GM19328 (cell line): Measurements from ENCODE around the gene HTT.
A peak's percentile ranks its signal among the peaks of the same experiment; 100 is the strongest.
"Not testable (repeated sequence)": the region's sequence is repeated elsewhere in the genome, so short reads cannot be mapped to it uniquely, and the experiment has no call there.

Source experiments
- ATAC-seq: cut with Tn5 transposase; IDR thresholded peaks from one replicate; pipeline ENCODE4 v1.9.1; 2021; ENCODE audit warnings: mild to moderate bottlenecking, moderate library complexity; ENCODE audit not compliant: unreplicated experiment

The HTT gene

DNA sequence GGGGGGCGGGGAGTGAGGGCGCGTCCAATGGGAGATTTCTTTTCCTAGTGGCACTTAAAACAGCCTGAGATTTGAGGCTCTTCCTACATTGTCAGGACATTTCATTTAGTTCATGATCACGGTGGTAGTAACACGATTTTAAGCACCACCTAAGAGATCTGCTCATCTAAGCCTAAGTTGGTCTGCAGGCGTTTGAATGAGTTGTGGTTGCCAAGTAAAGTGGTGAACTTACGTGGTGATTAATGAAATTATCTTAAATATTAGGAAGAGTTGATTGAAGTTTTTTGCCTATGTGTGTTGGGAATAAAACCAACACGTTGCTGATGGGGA is 1.1 kb downstream of the HTT start:
- no peak for ATAC-seq

- peak; percentile 27 for ATAC-seq
These were observed 3.3 kb downstream of the HTT start for GRCh38 chr4:3077796-3078195.

DNA sequence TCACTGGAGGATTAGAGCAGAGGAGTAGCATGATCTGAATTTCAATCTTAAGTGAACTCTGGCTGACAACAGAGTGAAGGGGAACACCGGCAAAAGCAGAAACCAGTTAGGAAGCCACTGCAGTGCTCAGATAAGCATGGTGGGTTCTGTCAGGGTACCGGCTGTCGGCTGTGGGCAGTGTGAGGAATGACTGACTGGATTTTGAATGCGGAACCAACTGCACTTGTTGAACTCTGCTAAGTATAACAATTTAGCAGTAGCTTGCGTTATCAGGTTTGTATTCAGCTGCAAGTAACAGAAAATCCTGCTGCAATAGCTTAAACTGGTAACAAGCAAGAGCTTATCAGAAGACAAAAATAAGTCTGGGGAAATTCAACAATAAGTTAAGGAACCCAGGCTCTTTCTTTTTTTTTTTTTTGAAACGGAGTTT is 5.2 kb downstream of the HTT start:
- no peak for ATAC-seq

GRCh38 chr4:3082925-3083515 is 8.5 kb downstream of the HTT start:
- no peak for ATAC-seq

DNA sequence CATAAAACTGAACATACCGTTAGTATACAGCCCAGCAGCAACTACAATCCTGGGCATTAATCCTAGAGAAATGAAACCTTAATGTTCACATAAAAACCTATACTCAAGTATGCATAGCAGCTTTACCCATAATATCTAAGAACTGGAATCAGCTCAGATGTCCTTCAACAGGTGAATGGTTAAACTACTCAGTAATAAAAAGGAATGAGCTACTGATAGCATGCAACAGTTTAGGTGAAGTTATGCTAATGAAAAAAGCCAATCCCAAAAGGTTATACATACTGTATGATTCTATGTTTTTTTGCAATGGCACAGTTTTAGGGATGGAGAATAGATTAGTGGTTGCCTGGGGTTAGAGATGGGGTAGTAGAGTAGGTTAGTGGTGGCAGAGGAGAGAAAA is 9.3 kb downstream of the HTT start:
- ATAC-seq, result no peak

- no peak for ATAC-seq
These were observed 11.6 kb downstream of the HTT start for GRCh38 chr4:3085948-3086670.

- ATAC-seq, result no peak
These were observed 12.8 kb downstream of the HTT start for GRCh38 chr4:3087115-3087797.

DNA sequence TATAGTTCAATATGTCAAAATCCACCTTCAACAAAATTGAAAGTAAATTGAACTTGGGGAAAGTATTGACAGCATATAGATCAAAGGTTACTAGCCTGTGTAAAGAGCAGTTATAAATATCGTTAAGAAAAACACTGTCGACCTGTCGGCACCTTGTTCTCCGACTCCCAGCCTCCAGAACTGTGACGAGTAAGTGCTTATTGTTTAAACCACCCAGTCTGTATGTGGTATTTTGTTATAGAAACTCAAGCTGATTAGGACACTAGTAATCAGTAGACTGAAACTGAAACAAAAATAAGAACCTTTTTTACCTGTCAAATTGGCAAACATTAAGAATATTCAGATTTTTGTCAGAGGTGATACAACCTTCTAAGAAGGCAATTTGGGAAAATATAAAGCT is 17.0 kb downstream of the HTT start:
- ATAC-seq, result no peak

DNA sequence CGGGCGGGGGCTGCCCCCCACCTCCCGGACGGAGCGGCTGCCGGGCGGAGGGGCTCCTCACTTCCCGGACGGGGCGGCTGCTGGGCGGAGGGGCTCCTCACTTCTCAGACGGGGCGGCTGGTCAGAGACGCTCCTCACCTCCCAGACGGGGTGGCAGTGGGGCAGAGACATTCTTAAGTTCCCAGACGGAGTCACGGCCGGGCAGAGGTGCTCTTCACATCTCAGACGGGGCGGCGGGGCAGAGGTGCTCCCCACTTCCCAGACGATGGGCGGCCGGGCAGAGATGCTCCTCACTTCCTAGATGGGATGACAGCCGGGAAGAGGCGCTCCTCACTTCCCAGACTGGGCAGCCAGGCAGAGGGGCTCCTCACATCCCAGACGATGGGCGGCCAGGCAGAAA is 20.2 kb downstream of the HTT start:
- ATAC-seq, result not testable (repeated sequence)

DNA sequence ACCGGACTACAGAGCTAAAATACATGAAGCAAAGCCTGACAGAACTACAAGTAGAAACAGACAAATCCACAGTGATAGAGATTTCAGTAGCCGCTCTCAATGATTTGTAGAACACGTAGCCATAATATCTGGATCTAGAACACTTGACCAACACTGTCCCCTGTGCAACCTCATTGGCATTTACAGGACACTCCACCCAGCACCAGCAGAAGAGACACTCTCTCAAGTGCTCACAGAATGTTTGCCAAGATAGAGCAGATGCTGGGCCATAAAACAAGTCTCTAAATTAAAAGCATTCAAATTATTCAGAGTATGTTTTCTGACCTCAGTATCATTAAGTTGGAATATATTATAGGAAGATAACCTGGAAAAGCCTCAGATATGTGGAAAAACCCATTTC is 21.7 kb downstream of the HTT start:
- no peak for ATAC-seq

GRCh38 chr4:3098346-3098745 is 23.9 kb downstream of the HTT start:
- no peak for ATAC-seq

- ATAC-seq, result peak; percentile 85
These were observed 32.1 kb downstream of the HTT start for GRCh38 chr4:3106339-3107186.

GRCh38 chr4:3107271-3107670 is 32.8 kb downstream of the HTT start:
- no peak for ATAC-seq

DNA sequence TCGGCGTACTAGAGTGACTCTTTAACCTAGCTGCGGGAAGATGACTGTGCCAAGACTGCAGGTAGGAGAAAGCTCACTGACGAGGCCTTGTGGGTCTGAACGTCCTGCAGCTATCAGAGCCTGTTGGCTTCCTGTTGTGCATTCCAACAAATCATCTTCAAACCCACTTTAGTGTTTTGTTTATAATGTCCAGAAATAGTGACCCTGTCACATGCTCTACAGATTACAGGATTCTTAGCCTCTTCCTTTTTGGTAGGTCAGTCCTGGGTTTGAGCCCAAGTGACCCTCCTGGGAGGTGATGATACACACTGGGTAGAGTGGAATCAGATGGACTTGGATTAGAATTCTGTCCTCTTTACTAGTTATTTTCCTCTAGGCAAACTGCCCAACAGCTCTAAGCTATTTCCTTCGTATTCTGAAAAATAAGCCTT is 33.2 kb downstream of the HTT start:
- ATAC-seq, result no peak

GRCh38 chr4:3108211-3108610 is 33.7 kb downstream of the HTT start:
- ATAC-seq, result no peak

- no peak for ATAC-seq
These were observed 37.0 kb downstream of the HTT start for GRCh38 chr4:3111461-3111860.

DNA sequence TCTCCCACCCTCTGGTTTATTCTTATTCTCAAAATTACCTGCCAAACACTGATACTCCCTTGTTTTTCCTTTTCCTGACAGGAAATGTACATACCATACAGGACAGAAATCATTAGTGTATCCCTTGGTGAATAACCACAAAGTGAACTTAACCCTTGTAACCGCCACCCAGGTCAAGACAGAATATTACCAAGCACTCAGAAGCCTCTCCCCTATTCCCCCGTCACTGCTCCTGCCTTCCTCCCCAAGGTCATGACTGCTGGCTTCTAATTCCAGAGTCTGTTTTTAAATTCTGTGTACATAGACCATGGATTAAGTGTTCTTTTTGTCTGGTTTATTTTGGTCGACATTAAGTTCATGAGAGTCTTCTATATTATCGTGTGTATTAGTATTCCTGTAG is 37.7 kb downstream of the HTT start:
- ATAC-seq, result no peak

- ATAC-seq, result no peak
These were observed 38.4 kb downstream of the HTT start for GRCh38 chr4:3112609-3113469.

DNA sequence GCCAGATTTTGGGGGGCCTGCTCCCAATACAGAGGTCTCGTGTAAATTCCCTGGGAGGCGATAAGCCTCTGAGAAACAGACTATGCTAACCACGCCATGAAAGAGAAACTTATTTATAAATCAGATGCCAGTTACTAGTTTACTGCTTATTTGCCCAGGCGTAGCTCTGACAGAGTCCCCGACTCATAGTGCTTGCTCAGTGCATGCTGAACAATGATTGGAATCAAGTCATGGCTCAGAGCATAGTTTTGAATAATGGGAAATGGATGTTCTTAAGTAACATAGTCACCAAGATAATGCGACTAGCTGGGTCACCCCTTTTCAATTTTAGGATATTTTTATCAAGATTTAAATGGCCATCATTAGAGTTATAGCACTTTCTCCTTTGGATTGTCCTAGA is 39.9 kb downstream of the HTT start:
- no peak for ATAC-seq

DNA sequence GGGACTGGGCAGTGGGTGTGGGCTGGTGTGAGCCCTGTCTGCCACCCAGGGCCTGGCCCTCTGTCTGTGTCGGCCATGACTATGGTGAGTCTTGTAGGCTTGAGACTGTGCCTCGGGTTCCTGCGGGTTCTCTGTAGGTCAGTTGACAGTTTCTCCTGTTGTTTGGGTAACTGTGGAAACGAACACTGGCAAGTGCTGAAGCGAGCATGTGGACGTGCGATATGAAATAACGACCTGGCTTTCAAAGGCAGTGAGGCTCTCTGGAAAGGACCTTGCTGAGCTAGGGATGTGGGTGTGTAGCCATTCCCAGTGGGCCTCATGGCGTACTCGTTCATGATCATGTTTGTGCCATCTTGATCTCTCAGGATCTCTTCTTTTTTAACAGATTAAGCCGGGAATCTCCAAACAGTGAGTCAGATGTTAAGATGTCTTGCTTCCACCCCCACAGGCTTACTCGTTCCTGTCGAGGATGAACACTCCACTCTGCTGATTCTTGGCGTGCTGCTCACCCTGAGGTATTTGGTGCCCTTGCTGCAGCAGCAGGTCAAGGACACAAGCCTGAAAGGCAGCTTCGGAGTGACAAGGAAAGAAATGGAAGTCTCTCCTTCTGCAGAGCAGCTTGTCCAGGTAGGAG is 41.3 kb downstream of the HTT start:
- ATAC-seq, result no peak
